Uterus (tissue), 4 donors: ENCODE measurements around the gene GLT8D2. TPM values are rescaled to one million over a fixed set of nuclear protein-coding genes. Genes with fewer than 3 reads are reported as not detected.

Experiments
- DNase-seq, 2 donors: peaks; one replicate each; pipeline ENCODE4 v3.0.0-alpha.2; 2019 to 2020
- H3K27ac ChIP-seq, 2 donors: fragments of 200-600 bp; sonication (generic); 1 replicate in 1 of 2; 2 replicates in 1 of 2; pipeline ENCODE4 v1.5.1; 2016 to 2018
- H3K27me3 ChIP-seq, 2 donors: fragments of 200-600 bp; sonication (generic); one replicate each; pipeline ENCODE4 v1.5.1; 2018 to 2019; ENCODE audit warnings: control low read depth in 1 of 2
- H3K36me3 ChIP-seq, 2 donors: fragments of 200-600 bp; sonication (generic); one replicate each; pipeline ENCODE4 v1.5.1; 2019; ENCODE audit warnings: control low read depth in 1 of 2
- H3K4me1 ChIP-seq, 2 donors: fragments of 200-600 bp; sonication (generic); one replicate each; pipeline ENCODE4 v1.5.1; 2018 to 2019; ENCODE audit warnings: control low read depth in 1 of 2
- H3K4me3 ChIP-seq, 2 donors: fragments of 200-600 bp; sonication (generic); 1 replicate in 1 of 2; 2 replicates in 1 of 2; pipeline ENCODE4 v1.5.1; 2018 to 2019; ENCODE audit warnings: mild to moderate bottlenecking in 1 of 2
- H3K9me3 ChIP-seq, 2 donors: fragments of 200-600 bp; sonication (generic); one replicate each; pipeline ENCODE4 v1.5.1; 2019; ENCODE audit warnings: control low read depth in 1 of 2
- CTCF ChIP-seq, 4 experiments: fragments of 200-600 bp in 2 of 4; fragments of 450-650 bp in 2 of 4; sonication (generic) in 2 of 4; IDR thresholded peaks; one replicate each; pipeline ENCODE4 v1.5.1; 2016 to 2019; ENCODE audit warnings: antibody characterized with exemption in 4 of 4, mild to moderate bottlenecking in 2 of 4, moderate library complexity in 1 of 4
- POLR2A ChIP-seq, 2 donors: fragments of 450-650 bp; IDR thresholded peaks; one replicate each; pipeline ENCODE4 v1.6.1; 2016; ENCODE audit warnings: antibody characterized with exemption in 2 of 2, mild to moderate bottlenecking in 1 of 2, moderate library complexity in 1 of 2
- intact Hi-C: fragments of 100-400 bp; cut with DNase I; formaldehyde crosslinking; loops from one replicate; pipeline ENCODE4 v1.15.1; 2023; ENCODE audit warnings: low total_unique reads
- total RNA-seq, 4 donors: library from RNA; depleted of rRNA in 3 of 4; stranded (reverse); fragments of >200 nt in 3 of 4; gene quantifications; one replicate each; pipeline versions ENCODE4 v1.1.0 to v1.2.4, GENCODE V29; 2014 to 2023
- donor health status: DM: yes; HTN: yes; CAD: no.

The GLT8D2 gene
- total RNA-seq, 4 donors from 2014 or later, result 2.6 to 93.0 (median 17.7) TPM

- Histone ChIP-seq H3K9me3 (no peaks in the 10 kb centered on the region), H3K36me3 (no peaks in the 10 kb centered on the region), H3K4me1 (peaks cover 4 to 5% of the 10 kb centered on the region in 2 donors), H3K4me3 (no peak overlapping the region), H3K27me3 (no peaks in the 10 kb centered on the region), H3K27ac (no peak overlapping the region)
- no peak for DNase-seq
- intact Hi-C loops, result loop anchor here (5.0 kb wide), 1 partner anchor 88 kb away; no protein-coding TSS in a partner anchor
- TF ChIP-seq CTCF (IDR thresholded peaks at IDR 0.05) (no peak), POLR2A (IDR thresholded peaks at IDR 0.05) (no peak)
Observed at GRCh38 chr12:103969391-103969790, 80.6 kb downstream of the GLT8D2 start.

- Histone ChIP-seq H3K4me3 (peak overlapping the region; percentile 92 to 99), H3K9me3 (no peaks in the 10 kb centered on the region), H3K27ac (peak overlapping the region; percentile 90 to 95), H3K36me3 (no peaks in the 10 kb centered on the region), H3K27me3 (no peaks in the 10 kb centered on the region), H3K4me1 (peaks cover 3 to 4% of the 10 kb centered on the region in 2 donors)
- intact Hi-C loops, result loop anchor here (5.0 kb wide), 1 partner anchor 91 kb away; no protein-coding TSS in a partner anchor
- no peak for DNase-seq
- TF ChIP-seq POLR2A (IDR thresholded peaks at IDR 0.05), result no peak
- no peak for TF ChIP-seq CTCF (IDR thresholded peaks at IDR 0.05)
Observed at GRCh38 chr12:103966736-103967135, 83.3 kb downstream of the GLT8D2 start.

- H3K27ac ChIP-seq, result peak within 1 kb of the TSS; percentile 90 to 95
- H3K9me3 ChIP-seq, result no peaks in the 10 kb centered on the region
- no peaks in the 10 kb centered on the region for H3K36me3 ChIP-seq
- intact Hi-C loops, result loop anchor here (5.0 kb wide), 1 partner anchor 91 kb away; no protein-coding TSS in a partner anchor
- DNase-seq, result peak; percentile 98
- no peaks in the 10 kb centered on the region for H3K27me3 ChIP-seq
- peak; percentile 86 to 88 for TF ChIP-seq POLR2A (IDR thresholded peaks at IDR 0.05)
- TF ChIP-seq CTCF (IDR thresholded peaks at IDR 0.05), result peak; percentile 16 to 24 (median 18)
- H3K4me1 ChIP-seq, result peaks cover 0 to 4% of the 10 kb centered on the region in 2 donors
- H3K4me3 ChIP-seq, result peak within 1 kb of the TSS; percentile 92 to 99
Observed at GRCh38 chr12:103965590-103966504, 84.1 kb downstream of the GLT8D2 start, which contains the start of gene TDG. TDG (plus strand) TSS chr12:103965872; CDS start chr12:103966038, 166 bp downstream.

- Histone ChIP-seq H3K4me3 (peak overlapping the region; percentile 92 to 99), H3K36me3 (no peaks in the 10 kb centered on the region), H3K27ac (peak overlapping the region; percentile 90 to 95), H3K27me3 (no peaks in the 10 kb centered on the region), H3K9me3 (no peaks in the 10 kb centered on the region), H3K4me1 (peaks cover 0 to 4% of the 10 kb centered on the region in 2 donors)
- TF ChIP-seq POLR2A (IDR thresholded peaks at IDR 0.05) (no peak), CTCF (IDR thresholded peaks at IDR 0.05) (no peak)
- intact Hi-C loops, result loop anchor here (5.0 kb wide), 1 partner anchor 92 kb away; no protein-coding TSS in a partner anchor
- no peak for DNase-seq
Observed at GRCh38 chr12:103965255-103965589, 84.8 kb downstream of the GLT8D2 start.

- H3K27ac ChIP-seq, result peak overlapping the region; percentile 90 to 95
- peak overlapping the region; percentile 92 to 99 for H3K4me3 ChIP-seq
- no peaks in the 10 kb centered on the region for H3K27me3 ChIP-seq
- TF ChIP-seq CTCF (IDR thresholded peaks at IDR 0.05), result no peak
- TF ChIP-seq POLR2A (IDR thresholded peaks at IDR 0.05), result no peak
- no peak for DNase-seq
- no peaks in the 10 kb centered on the region for H3K9me3 ChIP-seq
- no peaks in the 10 kb centered on the region for H3K36me3 ChIP-seq
- H3K4me1 ChIP-seq, result peaks cover 0 to 4% of the 10 kb centered on the region in 2 donors
- intact Hi-C loops, result loop anchor here (5.0 kb wide), 1 partner anchor 92 kb away; no protein-coding TSS in a partner anchor
Observed at GRCh38 chr12:103964805-103965204, 85.2 kb downstream of the GLT8D2 start.
